Measurements from ENCODE around the gene NEU2. TPM values are rescaled to one million over a fixed set of nuclear protein-coding genes. Genes with fewer than 3 reads are reported as not detected.

The NEU2 gene
- total RNA-seq, 1 experiment from 2014 or later = not detected

- WGBS (ENCODE audit: extremely low coverage, insufficient read length, low lambda C conversion rate) = no CpG with 5 or more reads among the region's 24 CpGs
- Histone ChIP-seq H3K9me3 (ENCODE audit: control insufficient read depth, low read depth, low read length) (no peaks in the 10 kb centered on the region), H2AK5ac (ENCODE audit: insufficient read length, low read length) (no peak overlapping the region), H3K4ac (ENCODE audit: low read depth, low read length) (no peak overlapping the region), H3K79me1 (ENCODE audit: insufficient read depth, low read depth, low read length, poor library complexity, severe bottlenecking) (no peaks in the 10 kb centered on the region), H3K56ac (ENCODE audit: insufficient read length, low read depth, low read length) (no peak overlapping the region), H3K4me2 (ENCODE audit: insufficient read depth, insufficient read length, low read length) (no peak overlapping the region), H2BK5ac (ENCODE audit: insufficient read length, low read length) (no peak overlapping the region), H3K14ac (ENCODE audit: insufficient read depth, low read length) (no peak overlapping the region; the same call in 1 of the 2 replicates), H3K9ac (ENCODE audit: extremely low read depth, insufficient read length, low read length) (no peak overlapping the region), H3K18ac (ENCODE audit: insufficient read length, low read depth, low read length) (no peak overlapping the region), H4K91ac (ENCODE audit: insufficient read length, low read depth, low read length) (no peak overlapping the region), H3K4me1 (ENCODE audit: insufficient read depth, low read length) (no peaks in the 10 kb centered on the region), H3K27me3 (ENCODE audit: insufficient read depth, low read length) (no peaks in the 10 kb centered on the region), H2BK12ac (ENCODE audit: insufficient read length, low read depth, low read length) (no peak overlapping the region), H4K8ac (replicated peaks; ENCODE audit: insufficient read length, low read depth, low read length) (no peak overlapping the region), H3K23ac (ENCODE audit: insufficient read length, low read depth, low read length) (no peak overlapping the region), H4K20me1 (ENCODE audit: control insufficient read depth, insufficient read depth, insufficient read length) (no peaks in the 10 kb centered on the region), H3K27ac (ENCODE audit: insufficient read length, low read depth, low read length) (no peak overlapping the region), H2AFZ (ENCODE audit: low read length) (no peak overlapping the region), H2BK120ac (ENCODE audit: low read depth, low read length, poor library complexity, severe bottlenecking) (no peak overlapping the region), H3K79me2 (ENCODE audit: insufficient read depth, low read length) (no peaks in the 10 kb centered on the region), H3K23me2 (ENCODE audit: insufficient read length, low read depth, low read length, poor library complexity, severe bottlenecking) (no peaks in the 10 kb centered on the region), H2BK20ac (ENCODE audit: low read depth, low read length, poor library complexity, severe bottlenecking) (no peak overlapping the region), H4K5ac (ENCODE audit: insufficient read length, low read depth, low read length) (no peak overlapping the region), H3T11ph (ENCODE audit: low read length) (no peak overlapping the region), H2BK15ac (ENCODE audit: low read depth, low read length) (no peak overlapping the region)
- H3K36me3 Mint-ChIP-seq (ENCODE audit: insufficient read depth in 1 of 3, low read depth in 3 of 3) = no peaks in the 10 kb centered on the region
- H3K27me3 Mint-ChIP-seq (ENCODE audit: low read depth) = peaks cover 15% of the 10 kb centered on the region
- TF ChIP-seq CTCF (conservative IDR thresholded peaks at IDR 0.05) = no peak
- no peaks in the 10 kb centered on the region; a peak in 1 of 5 replicates for H3K9me3 Mint-ChIP-seq
- peaks cover 19 to 27% of the 10 kb centered on the region in 2 experiments for H3K4me1 Mint-ChIP-seq
- no peak overlapping the region for H3K4me3 Mint-ChIP-seq
- DNase-seq = no peak
- H3K27ac Mint-ChIP-seq = peak overlapping the region in 1 of 3 experiments; percentile 78; a peak in 2 of 7 replicates
Observed at GRCh38 chr2:233058717-233059546, 26.5 kb downstream of the NEU2 start.

Data from H9 (cell line).